SK-N-MC (cell line): Measurements from ENCODE around the gene PPP1R9A.

Source experiments
- DNase-seq: peaks from one replicate; pipeline ENCODE4 v3.0.0-alpha.2; 2011; ENCODE audit warnings: low read depth, low spot score
- H3K27ac ChIP-seq: fragments of 200-600 bp; sonication (generic); 2 replicates; pipeline ENCODE4 v1.5.1; 2016; ENCODE audit warnings: mixed run types
- H3K36me3 ChIP-seq: fragments of 200-600 bp; sonication (generic); 2 replicates; pipeline ENCODE4 v1.6.1; 2017; ENCODE audit warnings: antibody characterized with exemption, low read length, mixed read lengths; ENCODE audit not compliant: insufficient read depth
- H3K4me3 ChIP-seq: fragments of 200-600 bp; sonication (generic); 2 replicates; pipeline ENCODE4 v1.5.1; 2016
- H3K9ac ChIP-seq: fragments of 200-600 bp; sonication (generic); 2 replicates; pipeline ENCODE4 v1.8.0; 2017; ENCODE audit warnings: mixed run types, mixed read lengths; ENCODE audit not compliant: insufficient read length
- H3K9me3 ChIP-seq: fragments of 200-600 bp; sonication (generic); 2 replicates; pipeline ENCODE4 v1.6.1; 2017; ENCODE audit warnings: low read depth, mild to moderate bottlenecking, antibody characterized with exemption, low read length, moderate library complexity, mixed read lengths
- EZH2 ChIP-seq: fragments of 200-600 bp; sonication (generic); IDR thresholded peaks from one replicate; pipeline ENCODE4 v1.6.1; 2017; ENCODE audit warnings: antibody characterized with exemption
- FOXP2 ChIP-seq: optimal IDR thresholded peaks from 2 replicates; pipeline ENCODE3; 2011; ENCODE audit warnings: mild to moderate bottlenecking, moderate library complexity; ENCODE audit not compliant: insufficient read depth; ENCODE audit errors: extremely low read length, control extremely low read depth
- POLR2AphosphoS5 ChIP-seq: IDR thresholded peaks from 2 replicates; pipeline ENCODE4 v1.6.1; 2012; ENCODE audit warnings: mild to moderate bottlenecking, low read depth, low read length, borderline replicate concordance

The PPP1R9A gene

DNA sequence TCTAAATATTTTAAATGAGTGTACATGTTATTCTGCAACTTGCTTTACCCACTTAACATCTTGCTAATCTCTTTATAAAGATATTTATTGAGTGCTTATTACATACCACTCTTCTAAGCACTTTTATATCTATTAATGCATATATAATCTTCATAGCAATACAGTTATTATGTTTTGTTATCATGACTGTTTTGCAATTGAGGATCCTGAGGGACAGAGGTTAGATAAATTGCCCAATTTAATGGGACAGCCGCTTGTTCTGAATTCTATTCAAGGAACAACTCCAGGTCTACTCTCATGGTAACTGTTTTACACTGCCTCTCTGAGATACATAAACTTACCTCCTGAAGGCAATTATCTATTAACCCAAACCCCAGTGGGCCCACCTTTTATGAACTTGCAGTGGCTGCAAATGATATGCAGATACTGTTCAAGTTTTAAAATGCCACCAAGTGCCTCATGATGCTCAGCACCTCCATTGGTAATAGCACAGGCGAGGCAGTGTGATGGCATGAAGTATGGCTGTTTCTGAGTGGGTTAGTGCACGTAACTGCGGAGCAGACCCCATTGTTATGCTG is 356.5 kb downstream of the PPP1R9A start:
- Histone ChIP-seq H3K36me3 (no peaks in the 10 kb centered on the region), H3K4me3 (no peak overlapping the region), H3K9ac (no peak overlapping the region), H3K9me3 (no peaks in the 10 kb centered on the region), H3K27ac (no peak overlapping the region)
- DNase-seq: no peak
- TF ChIP-seq FOXP2: no peak
- no peak for TF ChIP-seq POLR2AphosphoS5
- no peak for TF ChIP-seq EZH2

DNA sequence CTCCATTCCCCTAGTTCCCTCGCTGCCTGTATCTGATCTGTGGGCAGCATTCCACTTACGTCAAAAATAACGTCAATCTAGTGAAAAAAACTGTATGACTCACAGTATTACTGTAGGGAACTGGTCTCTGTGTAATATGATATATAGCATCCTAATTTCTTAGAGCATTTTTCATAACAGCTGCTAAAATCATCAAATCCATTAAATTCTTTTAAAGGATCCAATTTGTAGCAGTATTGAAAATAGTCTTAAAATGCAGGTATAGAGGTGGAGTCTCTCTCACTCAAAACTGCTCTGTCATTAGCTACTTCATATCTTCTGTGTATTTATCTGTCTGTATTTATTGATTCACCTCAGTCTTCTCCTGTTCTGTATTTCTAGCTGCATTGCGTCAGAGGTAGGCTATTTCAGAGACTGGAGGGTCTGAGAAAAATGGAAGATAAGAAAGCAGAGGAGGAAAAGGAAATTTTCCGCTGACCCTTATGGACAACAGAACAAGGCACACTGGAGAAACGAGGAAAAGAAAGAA is 357.0 kb downstream of the PPP1R9A start:
- H3K9me3 ChIP-seq: no peaks in the 10 kb centered on the region
- TF ChIP-seq POLR2AphosphoS5: no peak
- TF ChIP-seq FOXP2: no peak
- no peak for TF ChIP-seq EZH2
- H3K4me3 ChIP-seq: no peak overlapping the region
- DNase-seq: no peak
- H3K9ac ChIP-seq: no peak overlapping the region
- H3K36me3 ChIP-seq: no peaks in the 10 kb centered on the region
- H3K27ac ChIP-seq: no peak overlapping the region

DNA sequence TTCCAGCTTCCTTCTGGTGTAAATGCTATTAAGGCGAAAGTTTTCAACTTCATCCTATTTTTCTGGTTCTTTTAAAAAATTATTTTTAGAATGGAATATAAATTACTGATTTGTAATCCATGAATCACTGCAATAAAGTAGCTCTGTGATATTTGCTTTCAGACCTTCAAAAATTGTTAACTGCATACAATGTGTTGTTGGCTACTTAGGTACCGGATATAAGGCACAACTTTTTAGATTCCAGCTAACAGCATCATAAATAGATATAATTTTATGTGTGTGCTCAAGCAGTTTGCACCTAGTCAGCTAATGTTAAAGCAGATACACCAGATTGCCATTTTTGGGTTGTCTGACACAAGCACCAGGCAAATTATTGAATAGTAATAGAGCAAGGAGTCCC is 358.2 kb downstream of the PPP1R9A start:
- TF ChIP-seq EZH2 (no peak), POLR2AphosphoS5 (no peak), FOXP2 (no peak)
- no peak overlapping the region for H3K9ac ChIP-seq
- no peaks in the 10 kb centered on the region for H3K36me3 ChIP-seq
- no peak overlapping the region for H3K27ac ChIP-seq
- H3K9me3 ChIP-seq: no peaks in the 10 kb centered on the region
- no peak for DNase-seq
- H3K4me3 ChIP-seq: no peak overlapping the region

DNA sequence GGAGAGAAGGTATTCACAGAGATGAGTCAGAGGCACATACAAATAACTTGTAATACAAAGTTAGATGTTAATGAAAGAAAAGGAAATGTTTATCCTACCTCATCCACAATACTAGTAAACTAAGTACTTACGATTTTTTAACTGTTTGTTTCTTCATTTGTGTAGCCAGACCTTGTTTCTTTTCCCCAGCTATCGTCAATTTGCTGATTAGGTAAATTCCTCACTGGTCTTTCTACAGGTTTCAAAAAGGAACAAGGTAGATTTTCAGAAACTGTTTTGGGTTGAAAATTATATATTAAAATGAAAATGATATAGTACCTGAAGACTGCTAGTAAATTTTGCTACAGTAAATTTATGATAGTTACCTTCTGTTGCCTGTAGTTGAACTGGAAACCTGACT is 360.4 kb downstream of the PPP1R9A start:
- no peak overlapping the region for H3K9ac ChIP-seq
- H3K27ac ChIP-seq: no peak overlapping the region
- TF ChIP-seq EZH2 (no peak), FOXP2 (no peak), POLR2AphosphoS5 (no peak)
- no peak overlapping the region for H3K4me3 ChIP-seq
- DNase-seq: no peak
- no peaks in the 10 kb centered on the region for H3K9me3 ChIP-seq
- no peaks in the 10 kb centered on the region for H3K36me3 ChIP-seq

DNA sequence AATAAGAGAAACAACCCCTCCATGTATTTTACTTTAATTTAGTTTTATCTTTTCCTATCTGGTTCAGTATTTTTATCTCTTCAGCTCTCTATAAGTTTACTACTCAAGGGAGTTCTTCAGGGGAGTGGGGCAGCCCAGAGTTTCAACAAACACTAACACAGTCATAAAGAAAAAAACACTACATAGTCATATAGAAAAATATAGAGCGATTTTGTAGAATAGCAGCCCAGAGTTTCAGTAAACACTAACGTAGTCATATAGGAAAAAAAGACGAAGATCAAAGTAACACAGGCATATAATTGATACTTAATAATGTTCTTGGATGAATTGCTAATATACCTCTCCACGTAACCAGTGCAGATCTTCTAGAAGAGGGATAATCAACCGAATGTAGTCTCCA is 362.2 kb downstream of the PPP1R9A start:
- Histone ChIP-seq H3K27ac (no peak overlapping the region), H3K4me3 (no peak overlapping the region), H3K36me3 (no peaks in the 10 kb centered on the region), H3K9me3 (no peaks in the 10 kb centered on the region), H3K9ac (no peak overlapping the region)
- TF ChIP-seq POLR2AphosphoS5: no peak
- TF ChIP-seq FOXP2: no peak
- TF ChIP-seq EZH2: no peak
- no peak for DNase-seq

DNA sequence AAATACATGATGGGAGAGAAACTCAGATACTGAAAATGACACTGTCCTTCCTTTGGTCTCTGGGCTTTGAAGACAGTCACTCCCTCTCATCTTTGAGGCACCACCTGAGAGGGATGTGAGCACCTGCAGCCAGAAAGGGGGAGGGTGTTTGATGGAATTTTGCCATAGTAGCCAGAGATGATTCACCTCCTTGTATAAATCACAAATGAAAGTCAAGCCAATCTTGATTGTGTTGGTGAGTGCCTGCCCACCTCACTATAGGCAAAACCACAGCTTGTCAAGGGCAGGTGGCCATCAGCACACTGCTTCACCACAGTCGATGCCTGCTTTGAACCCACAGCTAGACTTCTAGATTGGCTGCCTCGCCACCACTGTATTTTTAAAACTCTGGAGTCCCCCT is 368.7 kb downstream of the PPP1R9A start:
- Histone ChIP-seq H3K36me3 (no peaks in the 10 kb centered on the region), H3K9me3 (no peaks in the 10 kb centered on the region), H3K4me3 (no peak overlapping the region), H3K27ac (no peak overlapping the region), H3K9ac (no peak overlapping the region)
- no peak for TF ChIP-seq EZH2
- TF ChIP-seq FOXP2: no peak
- no peak for TF ChIP-seq POLR2AphosphoS5
- DNase-seq: no peak

DNA sequence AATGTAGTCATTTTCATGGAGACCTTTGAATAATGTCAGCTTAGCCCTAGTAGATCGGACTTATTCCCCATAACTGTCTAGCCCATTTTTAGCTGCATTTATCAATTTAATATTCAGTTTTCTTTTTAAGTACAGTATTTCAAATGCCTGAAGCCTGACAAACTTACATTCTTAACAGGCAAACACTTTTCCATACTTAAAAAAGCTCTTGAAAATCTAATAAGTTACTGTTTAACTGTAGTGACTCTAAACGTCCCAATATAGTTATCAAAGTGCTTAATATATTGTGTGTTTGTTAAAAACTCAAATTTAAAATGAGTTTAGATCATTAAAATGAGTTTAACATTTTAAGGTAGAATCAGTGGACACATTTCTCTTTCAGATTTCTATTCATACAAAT is 372.0 kb downstream of the PPP1R9A start:
- no peak overlapping the region for H3K27ac ChIP-seq
- DNase-seq: no peak
- no peaks in the 10 kb centered on the region for H3K9me3 ChIP-seq
- no peak overlapping the region for H3K4me3 ChIP-seq
- H3K36me3 ChIP-seq: no peaks in the 10 kb centered on the region
- TF ChIP-seq EZH2 (no peak), POLR2AphosphoS5 (no peak), FOXP2 (no peak)
- H3K9ac ChIP-seq: no peak overlapping the region

DNA sequence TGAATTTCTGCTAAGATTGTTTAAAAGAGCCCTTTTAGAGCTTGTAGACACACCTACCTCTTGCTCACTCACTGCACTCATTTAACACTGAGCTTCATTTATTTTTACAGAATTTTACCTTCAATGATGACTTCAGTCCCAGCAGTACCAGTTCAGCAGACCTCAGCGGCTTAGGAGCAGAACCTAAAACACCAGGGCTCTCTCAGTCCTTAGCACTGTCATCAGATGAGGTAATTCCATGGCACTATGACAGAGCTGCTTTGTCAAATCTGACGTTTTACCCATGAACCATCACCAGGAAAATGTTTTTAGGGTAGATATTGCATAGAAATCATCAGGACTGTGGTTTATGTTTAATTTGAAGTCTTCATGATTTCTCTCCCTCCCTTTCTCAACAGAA is 378.7 kb downstream of the PPP1R9A start:
- TF ChIP-seq POLR2AphosphoS5: no peak
- no peak for TF ChIP-seq EZH2
- no peak for TF ChIP-seq FOXP2

More for the DNA sequence above, 378.7 kb downstream of the PPP1R9A start:
- Histone ChIP-seq H3K4me3 (no peak overlapping the region), H3K9ac (no peak overlapping the region), H3K27ac (no peak overlapping the region), H3K9me3 (no peaks in the 10 kb centered on the region), H3K36me3 (no peaks in the 10 kb centered on the region)
- no peak for DNase-seq
